ENCODE results near the gene NUDT1. TPM values are rescaled to one million over a fixed set of nuclear protein-coding genes. Genes with fewer than 3 reads are reported as not detected.

The NUDT1 gene
- total and polyA plus RNA-seq, 7 experiments from 2014 or later: 14.0 to 77.7 (median 22.7) TPM

- H3K4me3 Mint-ChIP-seq: peak overlapping the region in 1 of 10 donors; percentile 38
- H3K36me3 ChIP-seq (ENCODE audit: control insufficient read depth in 2 of 3, insufficient read depth in 3 of 3, low read length in 3 of 3): peaks cover 0 to 10% (median 0%) of the 10 kb centered on the region in 3 experiments
- peaks cover 0 to 10% (median 0%) of the 10 kb centered on the region in 5 donors for H3K36me3 Mint-ChIP-seq
- no peaks in the 10 kb centered on the region for H3K27me3 Mint-ChIP-seq
- CTCF ChIA-PET: no interaction called here
- peaks cover 2 to 15% of the 10 kb centered on the region in 2 donors for H3K4me1 ChIP-seq (ENCODE audit: control insufficient read depth in 2 of 2, insufficient read depth in 2 of 2, low read length in 2 of 2)
- POLR2A ChIA-PET: no interaction called here
- peak overlapping the region in 1 of 9 donors; percentile 67 for H3K27ac Mint-ChIP-seq
- no peak overlapping the region for H3K27ac ChIP-seq (ENCODE audit: low read depth, low read length)
- ATAC-seq: no peak
- H3K9me3 Mint-ChIP-seq: peaks cover 0 to 2% (median 0%) of the 10 kb centered on the region in 11 donors
- H3K4me1 Mint-ChIP-seq: peaks cover 7 to 29% (median 21%) of the 10 kb centered on the region in 7 donors
- no peak overlapping the region for H3K4me3 ChIP-seq (ENCODE audit: low read length)
- intact Hi-C loops (cut with micrococcal nuclease): loop anchor here in 1 of 2 donors (10.0 kb wide), 1 partner anchor 305 kb away; no protein-coding TSS in a partner anchor
- DNase-seq: no peak
- H3K9me3 ChIP-seq (ENCODE audit: control insufficient read depth in 2 of 3, low read length in 3 of 3): no peaks in the 10 kb centered on the region
- H3K27me3 ChIP-seq (ENCODE audit: control insufficient read depth in 2 of 2, insufficient read depth in 2 of 2, low read length in 2 of 2): no peaks in the 10 kb centered on the region
These were observed 7.8 kb downstream of the NUDT1 start for GRCh38 chr7:2249744-2250323.

GRCh38 chr7:2251381-2251780 lies 9.4 kb downstream of the NUDT1 start:
- H3K27ac Mint-ChIP-seq: no peak overlapping the region

GRCh38 chr7:2251841-2252771 lies 10.1 kb downstream of the NUDT1 start:
- peaks cover 0 to 13% (median 0%) of the 10 kb centered on the region in 3 experiments for H3K36me3 ChIP-seq (ENCODE audit: control insufficient read depth in 2 of 3, insufficient read depth in 3 of 3, low read length in 3 of 3)
- no peak overlapping the region for H3K4me3 ChIP-seq (ENCODE audit: low read length)
- H3K27me3 ChIP-seq (ENCODE audit: control insufficient read depth in 2 of 2, insufficient read depth in 2 of 2, low read length in 2 of 2): no peaks in the 10 kb centered on the region
- H3K9me3 ChIP-seq (ENCODE audit: control insufficient read depth in 2 of 3, low read length in 3 of 3): no peaks in the 10 kb centered on the region
- H3K4me1 Mint-ChIP-seq: peaks cover 7 to 27% (median 17%) of the 10 kb centered on the region in 7 donors
- ATAC-seq (peak; percentile 53), DNase-seq (no peak)
- peak overlapping the region in 3 of 9 donors; percentile 48 to 62 (median 51) for H3K27ac Mint-ChIP-seq
- intact Hi-C loops (cut with micrococcal nuclease): no loop called here
- ChIA-PET POLR2A (no interaction called here), CTCF (no interaction called here)
- no peaks in the 10 kb centered on the region for H3K9me3 Mint-ChIP-seq
- H3K4me3 Mint-ChIP-seq: no peak overlapping the region
- H3K27ac ChIP-seq (ENCODE audit: low read depth, low read length): no peak overlapping the region
- peaks cover 0 to 9% (median 5%) of the 10 kb centered on the region in 5 donors for H3K36me3 Mint-ChIP-seq
- H3K4me1 ChIP-seq (ENCODE audit: control insufficient read depth in 2 of 2, insufficient read depth in 2 of 2, low read length in 2 of 2): peaks cover 2 to 15% of the 10 kb centered on the region in 2 donors
- no peaks in the 10 kb centered on the region for H3K27me3 Mint-ChIP-seq

More at GRCh38 chr7:2251381-2251780, 9.4 kb downstream of the NUDT1 start:
- ChIA-PET POLR2A (no interaction called here), CTCF (no interaction called here)
- H3K4me3 ChIP-seq (ENCODE audit: low read length): no peak overlapping the region
- intact Hi-C loops (cut with micrococcal nuclease): no loop called here
- no peaks in the 10 kb centered on the region for H3K27me3 Mint-ChIP-seq
- no peaks in the 10 kb centered on the region for H3K27me3 ChIP-seq (ENCODE audit: control insufficient read depth in 2 of 2, insufficient read depth in 2 of 2, low read length in 2 of 2)
- peaks cover 0 to 6% (median 5%) of the 10 kb centered on the region in 5 donors for H3K36me3 Mint-ChIP-seq
- H3K4me1 ChIP-seq (ENCODE audit: control insufficient read depth in 2 of 2, insufficient read depth in 2 of 2, low read length in 2 of 2): peaks cover 2 to 15% of the 10 kb centered on the region in 2 donors
- H3K4me3 Mint-ChIP-seq: no peak overlapping the region
- peaks cover 7 to 27% (median 17%) of the 10 kb centered on the region in 7 donors for H3K4me1 Mint-ChIP-seq
- H3K36me3 ChIP-seq (ENCODE audit: control insufficient read depth in 2 of 3, insufficient read depth in 3 of 3, low read length in 3 of 3): peaks cover 0 to 12% (median 0%) of the 10 kb centered on the region in 3 experiments
- no peak overlapping the region for H3K27ac ChIP-seq (ENCODE audit: low read depth, low read length)
- H3K9me3 Mint-ChIP-seq: no peaks in the 10 kb centered on the region
- no peak for DNase-seq
- no peaks in the 10 kb centered on the region for H3K9me3 ChIP-seq (ENCODE audit: control insufficient read depth in 2 of 3, low read length in 3 of 3)
- no peak for ATAC-seq

- ATAC-seq (no peak), DNase-seq (no peak)
- H3K9me3 ChIP-seq (ENCODE audit: control insufficient read depth in 2 of 3, low read length in 3 of 3): no peaks in the 10 kb centered on the region
- peaks cover 0 to 13% (median 0%) of the 10 kb centered on the region in 3 experiments for H3K36me3 ChIP-seq (ENCODE audit: control insufficient read depth in 2 of 3, insufficient read depth in 3 of 3, low read length in 3 of 3)
- peaks cover 2 to 15% of the 10 kb centered on the region in 2 donors for H3K4me1 ChIP-seq (ENCODE audit: control insufficient read depth in 2 of 2, insufficient read depth in 2 of 2, low read length in 2 of 2)
- H3K4me3 ChIP-seq (ENCODE audit: low read length): no peak overlapping the region
- intact Hi-C loops (cut with micrococcal nuclease): no loop called here
- H3K27ac Mint-ChIP-seq: peak overlapping the region in 1 of 9 donors; percentile 43
- no peak overlapping the region for H3K27ac ChIP-seq (ENCODE audit: low read depth, low read length)
- no peaks in the 10 kb centered on the region for H3K9me3 Mint-ChIP-seq
- H3K36me3 Mint-ChIP-seq: peaks cover 0 to 9% (median 5%) of the 10 kb centered on the region in 5 donors
- H3K4me3 Mint-ChIP-seq: no peak overlapping the region
- ChIA-PET POLR2A (no interaction called here), CTCF (no interaction called here)
- peaks cover 7 to 22% (median 14%) of the 10 kb centered on the region in 7 donors for H3K4me1 Mint-ChIP-seq
- no peaks in the 10 kb centered on the region for H3K27me3 Mint-ChIP-seq
- H3K27me3 ChIP-seq (ENCODE audit: control insufficient read depth in 2 of 2, insufficient read depth in 2 of 2, low read length in 2 of 2): no peaks in the 10 kb centered on the region
These were observed 11.0 kb downstream of the NUDT1 start for GRCh38 chr7:2253021-2253420.

GRCh38 chr7:2253525-2254244 lies 11.7 kb downstream of the NUDT1 start:
- POLR2A ChIA-PET: no interaction called here
- no peak overlapping the region for H3K4me3 ChIP-seq (ENCODE audit: low read length)
- CTCF ChIA-PET: no interaction called here
- no peaks in the 10 kb centered on the region for H3K9me3 ChIP-seq (ENCODE audit: control insufficient read depth in 2 of 3, low read length in 3 of 3)
- H3K4me1 ChIP-seq (ENCODE audit: control insufficient read depth in 2 of 2, insufficient read depth in 2 of 2, low read length in 2 of 2): peaks cover 2 to 10% of the 10 kb centered on the region in 2 donors
- H3K27ac ChIP-seq (ENCODE audit: low read depth, low read length): no peak overlapping the region
- H3K36me3 ChIP-seq (ENCODE audit: control insufficient read depth in 2 of 3, insufficient read depth in 3 of 3, low read length in 3 of 3): peaks cover 0 to 13% (median 0%) of the 10 kb centered on the region in 3 experiments
- no peak for ATAC-seq
- Mint-ChIP-seq H3K27me3 (no peaks in the 10 kb centered on the region), H3K9me3 (no peaks in the 10 kb centered on the region), H3K36me3 (peaks cover 0 to 9% (median 5%) of the 10 kb centered on the region in 5 donors), H3K4me3 (no peak overlapping the region), H3K27ac (no peak overlapping the region), H3K4me1 (peaks cover 7 to 18% (median 10%) of the 10 kb centered on the region in 7 donors)
- no peaks in the 10 kb centered on the region for H3K27me3 ChIP-seq (ENCODE audit: control insufficient read depth in 2 of 2, insufficient read depth in 2 of 2, low read length in 2 of 2)
- intact Hi-C loops (cut with micrococcal nuclease): no loop called here
- no peak for DNase-seq

GRCh38 chr7:2254429-2255144 lies 12.6 kb downstream of the NUDT1 start:
- peaks cover 0 to 13% (median 0%) of the 10 kb centered on the region in 3 experiments for H3K36me3 ChIP-seq (ENCODE audit: control insufficient read depth in 2 of 3, insufficient read depth in 3 of 3, low read length in 3 of 3)
- H3K27ac ChIP-seq (ENCODE audit: low read depth, low read length): no peak overlapping the region
- DNase-seq (no peak), ATAC-seq (no peak)
- H3K9me3 Mint-ChIP-seq: no peaks in the 10 kb centered on the region
- no peaks in the 10 kb centered on the region for H3K27me3 Mint-ChIP-seq
- no peak overlapping the region for H3K4me3 Mint-ChIP-seq
- H3K27me3 ChIP-seq (ENCODE audit: control insufficient read depth in 2 of 2, insufficient read depth in 2 of 2, low read length in 2 of 2): no peaks in the 10 kb centered on the region
- no peak overlapping the region for H3K27ac Mint-ChIP-seq
- no peaks in the 10 kb centered on the region for H3K9me3 ChIP-seq (ENCODE audit: control insufficient read depth in 2 of 3, low read length in 3 of 3)
- intact Hi-C loops (cut with micrococcal nuclease): no loop called here
- no peak overlapping the region for H3K4me3 ChIP-seq (ENCODE audit: low read length)
- CTCF ChIA-PET: no interaction called here
- H3K4me1 Mint-ChIP-seq: peaks cover under 1 to 9% (median 1%) of the 10 kb centered on the region in 7 donors
- H3K36me3 Mint-ChIP-seq: peaks cover 0 to 9% (median 3%) of the 10 kb centered on the region in 5 donors
- peaks cover under 1 to 2% of the 10 kb centered on the region in 2 donors for H3K4me1 ChIP-seq (ENCODE audit: control insufficient read depth in 2 of 2, insufficient read depth in 2 of 2, low read length in 2 of 2)
- POLR2A ChIA-PET: no interaction called here
